Prostate gland (tissue), 2 donors: ENCODE results near the gene ARHGAP26. TPM values are rescaled to one million over a fixed set of nuclear protein-coding genes. Genes with fewer than 3 reads are reported as not detected.

Experiments used
- DNase-seq: peaks from one replicate; pipeline ENCODE4 v3.0.0-alpha.2; 2019; ENCODE audit warnings: low spot score
- H3K27ac ChIP-seq, 2 donors: fragments of 200-600 bp; sonication (generic); 2 replicates each; pipeline ENCODE4 v1.5.1; 2017 to 2019
- H3K27me3 ChIP-seq: fragments of 200-600 bp; sonication (generic); replicated peaks from 2 replicates; pipeline ENCODE4 v1.5.1; 2019; ENCODE audit not compliant: insufficient read depth
- H3K36me3 ChIP-seq, 2 donors: fragments of 200-600 bp; sonication (generic); 1 replicate in 1 of 2; 2 replicates in 1 of 2; pipeline versions ENCODE4 v1.5.1 to v1.8.1; 2017 to 2019
- H3K4me1 ChIP-seq: fragments of 200-600 bp; sonication (generic); replicated peaks from 2 replicates; pipeline ENCODE4 v1.5.1; 2019
- H3K4me3 ChIP-seq, 2 donors: fragments of 200-600 bp; sonication (generic); 2 replicates each; pipeline ENCODE4 v1.5.1; 2017 to 2019
- H3K9me3 ChIP-seq: fragments of 200-600 bp; sonication (generic); 2 replicates; pipeline ENCODE4 v1.5.1; 2017
- CTCF ChIP-seq, 4 experiments: fragments of 200-600 bp in 2 of 4; fragments of 450-650 bp in 2 of 4; sonication (generic) in 2 of 4; IDR thresholded peaks; 1 replicate in 3 of 4; 2 replicates in 1 of 4; pipeline ENCODE4 v1.5.1; 2016 to 2019; ENCODE audit warnings: antibody characterized with exemption in 4 of 4, mild to moderate bottlenecking in 2 of 4, moderate library complexity in 2 of 4
- POLR2A ChIP-seq: fragments of 450-650 bp; IDR thresholded peaks from one replicate; pipeline ENCODE4 v1.6.1; 2016; ENCODE audit warnings: antibody characterized with exemption, mild to moderate bottlenecking
- POLR2AphosphoS5 ChIP-seq: sonication (generic); formaldehyde crosslinking; IDR thresholded peaks from one replicate; pipeline ENCODE4 v1.6.1; 2017; ENCODE audit warnings: antibody characterized with exemption
- WGBS: methylation state at CpG from one replicate; pipeline ENCODE4 v1.1.5; 2018; 5-methylcytosine and 5-hydroxymethylcytosine counted together
- intact Hi-C: fragments of 100-400 bp; cut with DNase I; formaldehyde crosslinking; loops from one replicate; pipeline ENCODE4 v1.14.2; 2022
- total RNA-seq, 2 donors: library from RNA; depleted of rRNA; stranded (reverse); fragments of >200 nt; gene quantifications; one replicate each; pipeline ENCODE4 v1.1.0, GENCODE V29; 2016

Gene ARHGAP26
- total RNA-seq, 2 donors from 2014 or later = 11.7 to 39.8 TPM

DNA sequence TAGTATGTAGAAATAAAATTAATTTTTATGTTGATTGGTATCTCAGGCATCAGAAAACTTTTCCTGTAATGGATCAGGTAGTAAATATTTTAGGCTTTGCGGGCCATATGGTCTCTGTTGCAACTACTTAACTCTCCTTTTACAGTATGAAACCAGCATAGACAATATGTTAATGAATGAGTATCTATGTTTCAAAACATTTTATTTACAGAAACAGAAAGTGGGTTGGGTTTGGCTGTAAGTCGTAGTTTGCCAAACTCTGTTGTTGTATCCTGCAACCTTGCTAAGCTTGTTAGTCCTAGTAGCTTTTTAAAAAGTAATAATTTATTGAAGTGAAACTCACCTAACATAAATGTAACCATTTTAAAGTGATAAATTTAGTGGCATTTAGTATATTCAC, 501.3 kb downstream of the ARHGAP26 start:
- DNase-seq = no peak
- Histone ChIP-seq H3K27me3 (no peaks in the 10 kb centered on the region), H3K9me3 (no peaks in the 10 kb centered on the region), H3K4me3 (no peak overlapping the region), H3K36me3 (no peaks in the 10 kb centered on the region), H3K27ac (no peak overlapping the region), H3K4me1 (no peaks in the 10 kb centered on the region)
- intact Hi-C loops = no loop called here
- 91% methylated on average over 2 of the region's 2 CpGs for WGBS
- TF ChIP-seq CTCF (IDR thresholded peaks at IDR 0.05) = no peak
- TF ChIP-seq POLR2A = no peak
- no peak for TF ChIP-seq POLR2AphosphoS5

DNA sequence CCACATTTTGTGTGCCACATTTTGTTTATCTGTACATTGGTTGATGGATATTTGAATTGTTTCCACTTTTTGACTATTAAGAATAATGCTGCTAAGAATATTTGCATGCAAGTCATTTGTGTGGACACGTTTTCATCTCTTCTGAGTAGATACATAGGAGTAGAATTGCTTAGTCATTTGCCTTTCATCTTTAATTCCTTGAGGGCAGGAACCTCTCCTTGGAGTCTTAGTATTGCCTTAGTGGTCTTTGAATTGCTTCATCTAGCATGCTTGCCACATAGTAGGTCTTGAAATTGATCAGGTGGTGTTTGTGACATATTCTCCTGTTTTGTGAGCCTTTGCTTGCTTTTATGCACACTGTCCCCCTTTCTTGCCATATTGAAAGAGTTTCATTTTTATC, 504.8 kb downstream of the ARHGAP26 start:
- no peak overlapping the region for H3K27ac ChIP-seq
- no peak overlapping the region for H3K4me3 ChIP-seq
- WGBS = 69% methylated on average over 1 of the region's 1 CpG
- no peaks in the 10 kb centered on the region for H3K4me1 ChIP-seq
- DNase-seq = no peak
- intact Hi-C loops = no loop called here
- no peaks in the 10 kb centered on the region for H3K36me3 ChIP-seq
- H3K27me3 ChIP-seq = no peaks in the 10 kb centered on the region
- TF ChIP-seq POLR2A = no peak
- no peak for TF ChIP-seq POLR2AphosphoS5
- TF ChIP-seq CTCF (IDR thresholded peaks at IDR 0.05) = no peak
- H3K9me3 ChIP-seq = no peaks in the 10 kb centered on the region

DNA sequence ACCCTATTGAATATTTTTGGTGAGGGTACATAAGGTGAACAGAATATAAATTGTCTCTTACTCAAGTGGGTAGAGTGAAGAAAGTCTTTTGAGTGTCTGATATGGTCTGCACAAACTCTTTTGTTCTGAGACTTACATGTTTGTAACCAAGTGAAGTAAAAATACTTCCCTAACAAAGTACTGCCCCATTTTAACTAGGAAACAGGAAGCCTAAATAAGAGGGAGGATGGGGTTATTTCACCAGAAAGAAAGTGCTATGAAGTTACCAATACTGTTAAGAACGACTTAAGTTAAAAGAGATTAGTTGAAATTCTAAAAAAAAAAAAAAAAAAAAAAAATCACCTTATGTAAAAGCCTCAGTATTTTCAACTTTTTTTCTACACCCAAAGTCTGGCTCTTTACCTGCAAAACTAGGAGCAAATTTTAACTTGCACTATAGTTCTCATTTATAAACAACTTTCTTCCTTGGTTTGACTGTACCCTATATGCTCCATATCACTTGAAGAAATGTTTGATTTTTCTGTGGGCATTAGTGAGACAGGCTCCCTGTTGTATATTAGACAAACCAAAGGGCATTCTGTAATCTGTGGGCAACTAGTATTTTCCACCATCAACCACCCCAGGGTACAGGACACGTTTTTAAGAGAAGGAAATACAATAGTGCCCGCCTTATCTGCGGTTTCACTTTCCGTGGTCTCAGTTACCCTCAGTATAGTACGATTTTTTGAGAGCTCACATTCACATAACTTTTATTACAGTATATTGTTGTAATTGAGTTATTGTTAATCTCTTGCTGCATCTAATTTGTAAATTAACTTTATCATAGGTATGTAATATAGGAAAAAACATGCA, 505.6 kb downstream of the ARHGAP26 start:
- intact Hi-C loops = no loop called here
- TF ChIP-seq POLR2AphosphoS5 (no peak), POLR2A (no peak), CTCF (IDR thresholded peaks at IDR 0.05) (no peak)
- Histone ChIP-seq H3K27ac (no peak overlapping the region), H3K27me3 (no peaks in the 10 kb centered on the region), H3K9me3 (no peaks in the 10 kb centered on the region), H3K36me3 (no peaks in the 10 kb centered on the region), H3K4me1 (no peaks in the 10 kb centered on the region), H3K4me3 (no peak overlapping the region)
- DNase-seq = no peak
- WGBS = 83% methylated on average over 6 of the region's 6 CpGs

DNA sequence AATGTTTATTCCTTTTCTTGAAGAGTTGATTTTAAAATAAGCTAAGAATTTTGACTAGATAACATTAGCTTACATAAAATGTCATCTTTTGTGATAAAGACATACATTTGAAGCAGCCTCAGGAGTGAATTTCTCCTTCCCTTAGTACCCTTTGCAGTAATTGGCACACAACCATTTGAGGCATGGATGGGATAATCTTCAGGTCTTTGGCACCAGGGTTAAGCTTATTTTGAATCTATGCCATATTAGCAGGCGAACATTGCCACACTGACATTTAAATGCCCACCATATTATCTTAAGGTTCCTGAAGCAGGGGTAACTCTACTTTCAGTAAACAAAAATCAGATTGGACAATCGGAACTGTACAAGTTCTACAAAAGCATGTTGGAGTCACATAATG, 507.4 kb downstream of the ARHGAP26 start:
- no peak for TF ChIP-seq CTCF (IDR thresholded peaks at IDR 0.05)
- Histone ChIP-seq H3K4me3 (no peak overlapping the region), H3K4me1 (no peaks in the 10 kb centered on the region), H3K36me3 (no peaks in the 10 kb centered on the region), H3K9me3 (no peaks in the 10 kb centered on the region), H3K27ac (no peak overlapping the region), H3K27me3 (no peaks in the 10 kb centered on the region)
- intact Hi-C loops = no loop called here
- no peak for DNase-seq
- 86% methylated on average over 2 of the region's 2 CpGs for WGBS

Other genes with a start within 250 kb of the ARHGAP26 start
- gene FGF1, start 84.3 kb upstream of the ARHGAP26 start, total RNA-seq = 1 to 10 TPM; 2.0 to 9.4 TPM